DND-41 (cell line): ENCODE results near the gene TUBB2A.

Experiments
- CTCF ChIP-seq: IDR thresholded peaks from 2 replicates; pipeline ENCODE4 v1.5.1; 2012; ENCODE audit warnings: borderline replicate concordance, low read length, moderate library complexity, mild to moderate bottlenecking; ENCODE audit not compliant: poor library complexity, severe bottlenecking; ENCODE audit errors: extremely low read depth
- EZH2 ChIP-seq: IDR thresholded peaks from 3 replicates; pipeline ENCODE4 v1.6.1; 2012; ENCODE audit warnings: borderline replicate concordance, low read depth, mild to moderate bottlenecking, moderate library complexity, low read length, inconsistent platforms; ENCODE audit not compliant: severe bottlenecking

- TF ChIP-seq CTCF (no peak), EZH2 (no peak)
These were observed 14.2 kb downstream of the TUBB2A start for GRCh38 chr6:3143158-3143557.
